Activated CD4-positive, alpha-beta T cell treated with anti-CD3 and anti-CD28 coated beads, Interleukin-2, amount 10 ng/mL, durations not matched to agents 24 days and 14 days (primary cell): ENCODE results near the gene PDLIM5. TPM values are rescaled to one million over a fixed set of nuclear protein-coding genes. Genes with fewer than 3 reads are reported as not detected.

ENCODE experiments used
- DNase-seq: peaks from one replicate; pipeline ENCODE4 v3.0.0; 2022
- H3K27ac Mint-ChIP-seq: one replicate; pipeline ENCODE4 v1.8.0; 2022; ENCODE audit warnings: mild to moderate bottlenecking, mixed read lengths
- H3K27me3 Mint-ChIP-seq: one replicate; pipeline ENCODE4 v1.8.0; 2022; ENCODE audit warnings: mixed read lengths
- H3K36me3 Mint-ChIP-seq: one replicate; pipeline ENCODE4 v1.8.0; 2022; ENCODE audit warnings: low read depth, mild to moderate bottlenecking, mixed read lengths
- H3K4me1 Mint-ChIP-seq: one replicate; pipeline ENCODE4 v1.8.0; 2021; ENCODE audit warnings: mixed read lengths
- H3K4me3 Mint-ChIP-seq: one replicate; pipeline ENCODE4 v1.8.0; 2022; ENCODE audit warnings: mild to moderate bottlenecking, moderate library complexity, mixed read lengths
- H3K9me3 Mint-ChIP-seq: one replicate; pipeline ENCODE4 v1.8.0; 2021; ENCODE audit warnings: mixed read lengths
- intact Hi-C: fragments of 100-400 bp; cut with micrococcal nuclease; formaldehyde crosslinking; loops from one replicate; pipeline ENCODE4 v1.15.1; 2023
- total RNA-seq: library from RNA; stranded (reverse); gene quantifications from 2 replicates; pipeline ENCODE4 v1.2.3, GENCODE V29; 2022

PDLIM5 gene
- total RNA-seq, 1 donor from 2014 or later = 16.5 TPM

DNA sequence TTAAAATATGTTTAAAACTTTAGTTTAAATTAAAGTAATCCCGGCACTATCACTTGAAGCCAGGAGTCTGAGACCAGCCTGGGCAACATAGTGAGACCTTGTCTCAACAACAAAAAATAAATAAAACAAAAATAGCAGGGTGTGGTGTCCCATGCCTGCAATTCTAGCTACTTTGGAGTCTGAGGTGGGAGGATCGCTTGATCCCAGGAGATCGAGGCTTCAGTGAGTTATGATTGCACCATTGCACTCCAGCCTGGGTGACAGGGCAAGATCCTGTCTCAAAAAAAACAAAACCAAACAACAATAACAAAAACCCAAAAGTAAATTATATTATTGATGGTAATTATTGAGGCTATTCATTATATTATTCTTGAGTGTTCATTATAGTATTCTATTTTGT is 9.9 kb upstream of the PDLIM5 start:
- H3K36me3 Mint-ChIP-seq = no peaks in the 10 kb centered on the region
- H3K4me1 Mint-ChIP-seq = no peaks in the 10 kb centered on the region
- intact Hi-C loops = no loop called here
- H3K9me3 Mint-ChIP-seq = no peaks in the 10 kb centered on the region
- peaks cover 16% of the 10 kb centered on the region for H3K27me3 Mint-ChIP-seq
- H3K27ac Mint-ChIP-seq = no peak overlapping the region
- DNase-seq = no peak
- no peak overlapping the region for H3K4me3 Mint-ChIP-seq

- H3K27me3 Mint-ChIP-seq = peaks cover 19% of the 10 kb centered on the region
- H3K27ac Mint-ChIP-seq = no peak overlapping the region
- H3K4me3 Mint-ChIP-seq = no peak overlapping the region
- H3K4me1 Mint-ChIP-seq = no peaks in the 10 kb centered on the region
- no peak for DNase-seq
- intact Hi-C loops = no loop called here
- H3K9me3 Mint-ChIP-seq = no peaks in the 10 kb centered on the region
- H3K36me3 Mint-ChIP-seq = no peaks in the 10 kb centered on the region
Measured at GRCh38 chr4:94442251-94442650, 9.5 kb upstream of the PDLIM5 start.

DNA sequence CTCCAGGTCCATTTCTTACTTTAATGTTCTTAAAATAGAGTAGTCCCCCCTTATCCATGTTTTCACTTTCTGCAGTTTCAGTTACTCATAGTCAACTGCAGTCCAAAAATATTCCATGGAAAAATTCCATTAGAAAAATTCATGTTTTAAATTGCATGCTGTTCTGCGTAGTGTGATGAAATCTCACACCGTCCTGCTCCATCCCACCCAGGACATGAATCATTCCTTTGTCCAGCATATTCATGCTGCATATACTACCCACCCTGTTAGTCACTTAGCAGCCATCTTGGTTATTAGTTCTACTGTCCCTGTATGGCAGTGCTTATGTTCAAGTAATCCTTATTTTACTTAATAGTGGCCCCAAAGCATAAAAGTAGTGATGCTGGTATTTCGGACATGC is 5.4 kb upstream of the PDLIM5 start:
- Mint-ChIP-seq H3K36me3 (no peaks in the 10 kb centered on the region), H3K4me3 (no peak overlapping the region), H3K9me3 (no peaks in the 10 kb centered on the region), H3K27me3 (peaks cover 38% of the 10 kb centered on the region), H3K4me1 (peaks cover 3% of the 10 kb centered on the region), H3K27ac (no peak overlapping the region)
- no peak for DNase-seq
- intact Hi-C loops = no loop called here

- Mint-ChIP-seq H3K9me3 (no peaks in the 10 kb centered on the region), H3K27me3 (peaks cover 42% of the 10 kb centered on the region), H3K4me3 (no peak overlapping the region), H3K36me3 (no peaks in the 10 kb centered on the region), H3K4me1 (peaks cover 9% of the 10 kb centered on the region), H3K27ac (no peak overlapping the region)
- intact Hi-C loops = no loop called here
- DNase-seq = no peak
Measured at GRCh38 chr4:94447754-94448411, 3.9 kb upstream of the PDLIM5 start.

DNA sequence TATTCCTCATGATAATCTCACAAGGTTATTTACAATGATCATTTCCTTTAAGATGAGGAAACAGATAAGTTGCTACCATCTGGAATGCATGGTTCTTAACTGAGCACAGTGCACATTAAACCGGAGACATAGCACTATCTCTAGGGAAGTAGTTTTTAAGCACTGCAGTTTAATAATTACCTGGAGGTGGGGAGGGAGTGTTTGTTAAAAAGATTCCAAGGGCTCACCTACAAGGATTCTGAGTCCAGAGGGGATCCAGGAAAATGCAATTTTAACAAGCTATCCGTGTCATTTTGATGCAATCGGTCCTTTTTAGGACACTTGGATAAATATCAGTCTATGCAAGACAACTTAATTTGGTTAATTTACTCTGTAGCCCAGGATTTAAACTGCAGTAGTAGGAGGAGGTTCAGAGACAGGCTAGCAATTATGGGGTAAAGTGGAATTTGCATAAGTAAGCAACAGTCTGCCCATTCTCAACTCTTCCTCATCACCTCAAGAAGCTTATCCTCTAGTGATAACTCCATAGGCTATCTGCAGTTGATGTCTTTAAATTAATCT is 2.8 kb upstream of the PDLIM5 start:
- no peak overlapping the region for H3K4me3 Mint-ChIP-seq
- peaks cover 45% of the 10 kb centered on the region for H3K27me3 Mint-ChIP-seq
- peaks cover 13% of the 10 kb centered on the region for H3K4me1 Mint-ChIP-seq
- H3K27ac Mint-ChIP-seq = no peak overlapping the region
- DNase-seq = no peak
- H3K9me3 Mint-ChIP-seq = no peaks in the 10 kb centered on the region
- H3K36me3 Mint-ChIP-seq = no peaks in the 10 kb centered on the region
- intact Hi-C loops = no loop called here

DNA sequence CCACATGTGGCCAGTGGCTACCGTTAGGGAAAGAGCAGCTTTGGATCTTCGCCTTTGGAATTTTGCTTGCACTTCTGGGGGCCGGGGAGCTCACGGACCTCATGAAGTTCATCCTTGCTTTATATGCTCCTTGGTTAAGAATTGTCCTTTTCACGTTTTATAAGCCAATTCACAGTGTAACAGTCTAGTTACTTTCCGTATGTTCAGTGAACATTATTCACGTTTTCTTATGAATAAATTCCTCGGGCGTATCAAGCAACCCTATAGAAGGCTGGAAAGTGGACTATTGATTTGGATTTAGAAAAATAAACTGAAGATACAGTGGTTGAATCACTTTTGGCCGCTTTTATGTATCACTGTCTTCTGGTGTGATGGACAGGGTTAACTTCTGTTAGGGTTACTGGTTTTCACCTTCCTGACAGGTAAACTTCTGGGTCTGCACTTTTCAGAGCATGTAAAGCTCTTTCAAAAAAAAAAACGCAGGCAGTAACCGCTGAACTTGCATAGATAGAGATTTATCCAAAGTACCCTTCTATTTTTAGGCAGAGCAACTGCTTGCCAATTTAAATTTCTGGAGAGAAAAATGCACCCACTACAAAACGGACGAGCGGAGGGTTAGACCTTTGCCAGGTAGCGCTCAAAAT is 569 bp upstream of the PDLIM5 start:
- Mint-ChIP-seq H3K4me1 (peaks cover 13% of the 10 kb centered on the region), H3K27ac (peak overlapping the region; percentile 58), H3K27me3 (peaks cover 37% of the 10 kb centered on the region), H3K9me3 (no peaks in the 10 kb centered on the region), H3K4me3 (peak overlapping the region; percentile 91), H3K36me3 (peaks cover 3% of the 10 kb centered on the region)
- intact Hi-C loops = loop anchor here (2.0 to 5.0 kb wide), 5 partner anchors 44 to 244 kb away; partner anchors contain the start of gene SMARCAD1
- no peak for DNase-seq

DNA sequence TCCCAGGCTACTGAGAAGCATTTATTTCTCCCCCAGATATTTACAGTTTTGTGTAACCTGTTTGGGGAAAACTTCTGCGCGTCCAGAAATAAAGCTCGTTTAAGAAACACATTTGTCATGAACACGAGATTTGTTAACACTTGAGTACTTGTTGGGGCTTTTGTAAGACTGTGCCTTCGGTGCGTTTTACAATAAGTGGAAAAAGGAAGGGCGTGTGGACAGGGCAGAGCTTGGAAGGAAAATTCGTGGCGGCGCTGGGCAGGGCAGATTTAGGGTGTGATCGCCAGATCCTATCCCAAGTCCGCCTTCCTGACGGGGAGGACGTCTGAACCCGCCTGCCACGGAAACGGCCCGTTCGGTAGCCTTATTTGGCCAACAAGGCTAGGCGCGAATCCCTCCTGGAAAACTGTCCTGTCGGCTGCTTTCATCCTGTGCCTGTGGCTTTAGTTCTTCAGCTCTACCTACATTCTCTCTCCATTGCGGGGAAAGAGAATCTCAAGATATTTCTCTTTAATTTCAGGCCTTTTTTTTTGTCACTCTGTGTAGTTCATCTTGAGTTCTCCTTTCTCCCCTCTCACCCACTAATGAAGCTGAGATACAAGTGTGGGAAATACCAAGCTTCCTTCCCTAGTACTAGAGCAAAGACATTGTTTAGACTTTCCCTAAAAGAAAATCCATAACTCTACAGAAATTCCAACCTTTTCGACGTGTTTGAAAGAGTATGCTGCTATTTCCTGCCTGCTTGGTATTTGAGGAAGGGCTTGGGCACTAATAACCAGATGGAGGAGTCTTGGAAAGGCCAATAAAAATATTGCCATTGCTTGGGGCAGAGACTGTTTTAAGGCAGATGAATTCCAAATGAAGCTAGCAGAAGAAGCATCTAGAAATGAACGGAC is 982 bp downstream of the PDLIM5 start:
- Mint-ChIP-seq H3K27me3 (peaks cover 26% of the 10 kb centered on the region), H3K9me3 (no peaks in the 10 kb centered on the region), H3K4me1 (peaks cover 13% of the 10 kb centered on the region), H3K36me3 (peaks cover 3% of the 10 kb centered on the region), H3K27ac (no peak overlapping the region), H3K4me3 (peak overlapping the region; percentile 91)
- peak; percentile 69 for DNase-seq
- intact Hi-C loops = loop anchor here (5.0 kb wide), 3 partner anchors 45 to 245 kb away; partner anchors contain the start of gene SMARCAD1

GRCh38 chr4:94453391-94453963 is 1.7 kb downstream of the PDLIM5 start:
- Mint-ChIP-seq H3K4me3 (peak overlapping the region; percentile 91), H3K27ac (no peak overlapping the region), H3K4me1 (peaks cover 13% of the 10 kb centered on the region), H3K36me3 (peaks cover 3% of the 10 kb centered on the region), H3K27me3 (peaks cover 19% of the 10 kb centered on the region), H3K9me3 (no peaks in the 10 kb centered on the region)
- DNase-seq = no peak
- intact Hi-C loops = loop anchor here (5.0 kb wide), 3 partner anchors 44 to 246 kb away; partner anchors contain the start of gene SMARCAD1

GRCh38 chr4:94454405-94454804 is 2.7 kb downstream of the PDLIM5 start:
- peaks cover 3% of the 10 kb centered on the region for H3K36me3 Mint-ChIP-seq
- H3K4me1 Mint-ChIP-seq = peaks cover 16% of the 10 kb centered on the region
- no peak overlapping the region for H3K4me3 Mint-ChIP-seq
- no peak for DNase-seq
- no peaks in the 10 kb centered on the region for H3K9me3 Mint-ChIP-seq
- peaks cover 13% of the 10 kb centered on the region for H3K27me3 Mint-ChIP-seq
- intact Hi-C loops = loop anchor here (5.0 kb wide), 3 partner anchors 43 to 247 kb away; partner anchors contain the start of gene SMARCAD1
- no peak overlapping the region for H3K27ac Mint-ChIP-seq

DNA sequence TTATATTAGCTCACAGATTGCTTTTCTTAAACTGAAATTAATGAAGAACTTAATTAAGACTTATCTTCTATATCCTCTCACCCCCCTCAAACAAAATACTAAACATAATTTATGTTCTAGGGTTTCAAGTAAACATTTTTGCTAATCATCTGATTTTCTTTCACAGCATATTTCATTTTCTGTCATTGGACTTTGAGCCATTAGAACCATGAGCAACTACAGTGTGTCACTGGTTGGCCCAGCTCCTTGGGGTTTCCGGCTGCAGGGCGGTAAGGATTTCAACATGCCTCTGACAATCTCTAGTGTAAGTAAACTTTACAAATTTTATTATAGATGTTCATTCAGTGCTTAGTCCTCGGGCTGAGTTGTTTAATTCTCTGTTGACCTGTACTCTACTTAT is 3.3 kb downstream of the PDLIM5 start:
- Mint-ChIP-seq H3K36me3 (peaks cover 3% of the 10 kb centered on the region), H3K27ac (no peak overlapping the region), H3K9me3 (no peaks in the 10 kb centered on the region), H3K27me3 (peaks cover 13% of the 10 kb centered on the region), H3K4me1 (peaks cover 18% of the 10 kb centered on the region), H3K4me3 (no peak overlapping the region)
- DNase-seq = no peak
- intact Hi-C loops = no loop called here

GRCh38 chr4:94457692-94458106 is 6.0 kb downstream of the PDLIM5 start:
- DNase-seq = no peak
- Mint-ChIP-seq H3K4me3 (no peak overlapping the region), H3K9me3 (no peaks in the 10 kb centered on the region), H3K27me3 (peaks cover 7% of the 10 kb centered on the region), H3K36me3 (peaks cover 3% of the 10 kb centered on the region), H3K27ac (no peak overlapping the region), H3K4me1 (peaks cover 11% of the 10 kb centered on the region)
- intact Hi-C loops = no loop called here

- Mint-ChIP-seq H3K9me3 (no peaks in the 10 kb centered on the region), H3K4me3 (no peak overlapping the region), H3K27me3 (no peaks in the 10 kb centered on the region), H3K36me3 (peaks cover 3% of the 10 kb centered on the region), H3K4me1 (peaks cover 5% of the 10 kb centered on the region), H3K27ac (no peak overlapping the region)
- no peak for DNase-seq
- intact Hi-C loops = no loop called here
Measured at GRCh38 chr4:94458682-94459081, 6.9 kb downstream of the PDLIM5 start.

DNA sequence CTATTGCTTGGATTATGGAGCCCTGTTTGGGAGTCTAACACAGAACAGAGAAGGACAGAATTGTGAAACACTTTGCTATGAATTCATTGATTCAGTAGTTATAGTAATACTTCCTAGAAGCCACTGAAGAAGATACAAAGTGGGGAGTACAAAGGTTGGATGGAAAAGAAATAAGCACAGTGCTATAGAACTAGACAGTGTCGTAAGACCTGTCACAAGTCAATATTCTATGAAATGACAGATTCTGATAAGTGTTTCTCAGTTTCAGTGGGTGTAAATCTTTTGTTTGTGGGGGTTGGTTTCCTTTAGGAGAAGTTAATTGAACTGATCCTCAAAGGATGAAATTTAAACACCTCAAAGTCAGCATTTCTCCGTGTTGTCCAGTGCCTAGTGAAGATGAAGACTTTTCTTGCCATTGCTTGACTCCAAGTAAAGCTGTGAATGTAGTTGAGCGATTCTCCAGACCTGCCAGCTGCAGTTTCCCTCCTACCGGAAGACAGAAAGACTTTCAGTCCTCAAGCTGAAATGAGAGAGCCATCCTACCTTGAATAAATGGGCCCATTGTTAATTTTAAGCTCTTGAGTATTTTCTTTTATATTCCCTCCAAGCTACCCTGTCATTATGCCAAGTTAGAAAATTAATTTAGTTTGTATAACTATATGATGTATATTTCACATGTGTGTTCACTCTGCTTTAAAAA is 7.9 kb downstream of the PDLIM5 start:
- no peaks in the 10 kb centered on the region for H3K27me3 Mint-ChIP-seq
- no peaks in the 10 kb centered on the region for H3K9me3 Mint-ChIP-seq
- intact Hi-C loops = no loop called here
- no peak for DNase-seq
- H3K27ac Mint-ChIP-seq = no peak overlapping the region
- peaks cover 5% of the 10 kb centered on the region for H3K4me1 Mint-ChIP-seq
- H3K36me3 Mint-ChIP-seq = peaks cover 3% of the 10 kb centered on the region
- no peak overlapping the region for H3K4me3 Mint-ChIP-seq
